Astrocyte of the spinal cord (primary cell): ENCODE results near the gene PIP4K2A.
A peak's percentile ranks its signal among the peaks of the same experiment; 100 is the strongest.

Source experiments
- DNase-seq: peaks from one replicate; pipeline ENCODE4 v3.0.0; 2011; ENCODE audit warnings: low read depth, low spot score
- H3K4me3 ChIP-seq: 2 replicates; pipeline ENCODE4 v1.5.1; 2011; ENCODE audit warnings: low read depth, mild to moderate bottlenecking, low read length, moderate library complexity
- in situ Hi-C: cut with HindIII; loops from 2 replicates; pipeline ENCODE4 v1.10.0; 2017; ENCODE audit warnings: low sequenced_read_pairs
- TF ChIP-seq, protein P1 (sequence below): IDR thresholded peaks from 2 replicates; pipeline ENCODE4 v1.5.1; 2012; ENCODE audit warnings: low read depth, mild to moderate bottlenecking, low read length, inconsistent platforms

The PIP4K2A gene

DNA sequence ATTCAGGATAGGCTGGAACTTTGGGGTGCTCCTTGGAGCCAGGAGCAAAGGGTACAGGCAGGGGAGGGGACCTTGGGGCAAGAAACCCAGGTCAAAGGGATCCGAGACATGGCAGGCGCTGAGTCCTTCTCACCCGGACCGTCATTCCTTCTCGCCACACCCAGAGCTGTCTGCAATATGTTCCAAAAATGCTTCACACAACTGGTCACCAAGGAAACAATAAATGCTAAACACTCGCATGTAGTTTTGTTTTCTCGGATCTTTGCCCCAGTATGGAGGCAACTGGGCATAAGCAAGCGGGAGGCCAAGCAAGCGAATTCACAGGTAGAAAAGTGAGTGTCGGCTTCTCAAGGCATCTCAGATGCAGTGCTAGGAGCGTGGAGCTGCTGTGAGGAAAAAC lies 80.8 kb downstream of the PIP4K2A start:
- no peak overlapping the region for H3K4me3 ChIP-seq
- TF ChIP-seq, protein P1, sequence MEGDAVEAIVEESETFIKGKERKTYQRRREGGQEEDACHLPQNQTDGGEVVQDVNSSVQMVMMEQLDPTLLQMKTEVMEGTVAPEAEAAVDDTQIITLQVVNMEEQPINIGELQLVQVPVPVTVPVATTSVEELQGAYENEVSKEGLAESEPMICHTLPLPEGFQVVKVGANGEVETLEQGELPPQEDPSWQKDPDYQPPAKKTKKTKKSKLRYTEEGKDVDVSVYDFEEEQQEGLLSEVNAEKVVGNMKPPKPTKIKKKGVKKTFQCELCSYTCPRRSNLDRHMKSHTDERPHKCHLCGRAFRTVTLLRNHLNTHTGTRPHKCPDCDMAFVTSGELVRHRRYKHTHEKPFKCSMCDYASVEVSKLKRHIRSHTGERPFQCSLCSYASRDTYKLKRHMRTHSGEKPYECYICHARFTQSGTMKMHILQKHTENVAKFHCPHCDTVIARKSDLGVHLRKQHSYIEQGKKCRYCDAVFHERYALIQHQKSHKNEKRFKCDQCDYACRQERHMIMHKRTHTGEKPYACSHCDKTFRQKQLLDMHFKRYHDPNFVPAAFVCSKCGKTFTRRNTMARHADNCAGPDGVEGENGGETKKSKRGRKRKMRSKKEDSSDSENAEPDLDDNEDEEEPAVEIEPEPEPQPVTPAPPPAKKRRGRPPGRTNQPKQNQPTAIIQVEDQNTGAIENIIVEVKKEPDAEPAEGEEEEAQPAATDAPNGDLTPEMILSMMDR = no peak
- in situ Hi-C loops = no loop called here

GRCh38 chr10:22633106-22633505 lies 81.3 kb downstream of the PIP4K2A start:
- TF ChIP-seq, protein P1 = no peak
- no peak overlapping the region for H3K4me3 ChIP-seq
- no peak for DNase-seq
- in situ Hi-C loops = no loop called here

More for the DNA sequence above, 80.8 kb downstream of the PIP4K2A start:
- no peak for DNase-seq

DNA sequence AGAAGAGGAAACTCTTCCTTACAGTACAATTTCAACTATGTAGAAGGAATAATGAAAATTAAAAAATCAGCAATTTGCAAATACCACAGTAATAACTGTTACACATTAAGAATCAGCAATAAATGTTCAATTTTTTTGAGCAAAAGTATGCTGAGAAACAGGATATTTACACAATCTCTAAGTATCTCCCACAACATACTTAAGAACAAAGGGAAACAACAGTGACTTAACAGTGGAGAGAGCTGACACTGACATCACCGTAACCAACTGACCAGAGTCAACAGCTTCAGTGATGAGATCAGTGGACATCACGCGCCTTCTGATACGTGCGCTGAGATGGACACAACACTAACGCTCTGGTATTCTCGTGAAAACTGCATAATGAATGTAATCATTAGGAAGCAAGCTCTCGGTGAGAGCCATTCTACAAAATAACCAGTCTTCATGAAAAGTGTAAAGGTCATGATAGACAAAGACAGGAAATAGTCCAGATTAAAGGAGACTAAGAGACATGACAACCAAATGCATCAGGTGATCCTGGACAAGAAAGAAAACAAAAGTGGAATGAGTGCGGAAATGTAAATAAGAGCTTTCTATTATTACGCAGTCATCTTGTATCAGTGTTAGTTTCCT lies 82.6 kb downstream of the PIP4K2A start:
- in situ Hi-C loops = no loop called here
- H3K4me3 ChIP-seq = no peak overlapping the region
- peak; percentile 50 for DNase-seq
- TF ChIP-seq, protein P1 = no peak

GRCh38 chr10:22631185-22631584 lies 83.2 kb downstream of the PIP4K2A start:
- in situ Hi-C loops = no loop called here
- TF ChIP-seq, protein P1 = no peak
- no peak overlapping the region for H3K4me3 ChIP-seq

GRCh38 chr10:22630234-22631174 lies 83.9 kb downstream of the PIP4K2A start:
- H3K4me3 ChIP-seq = no peak overlapping the region
- peak; percentile 44 for DNase-seq
- in situ Hi-C loops = no loop called here
- TF ChIP-seq, protein P1 = no peak

More at GRCh38 chr10:22631185-22631584, 83.2 kb downstream of the PIP4K2A start:
- DNase-seq = no peak

GRCh38 chr10:22629852-22630233 lies 84.5 kb downstream of the PIP4K2A start:
- H3K4me3 ChIP-seq = no peak overlapping the region
- in situ Hi-C loops = no loop called here
- TF ChIP-seq, protein P1 = no peak
- no peak for DNase-seq
